ENCODE results near the gene SH3RF3.
"Not testable (repeated sequence)": the region's sequence is repeated elsewhere in the genome, so short reads cannot be mapped to it uniquely, and the experiment has no call there.

Gene SH3RF3

GRCh38 chr2:109519513-109519912 is 390.5 kb downstream of the SH3RF3 start:
- DNase-seq: no peak

GRCh38 chr2:109521233-109522062 is 392.4 kb downstream of the SH3RF3 start:
- DNase-seq: no peak

DNA sequence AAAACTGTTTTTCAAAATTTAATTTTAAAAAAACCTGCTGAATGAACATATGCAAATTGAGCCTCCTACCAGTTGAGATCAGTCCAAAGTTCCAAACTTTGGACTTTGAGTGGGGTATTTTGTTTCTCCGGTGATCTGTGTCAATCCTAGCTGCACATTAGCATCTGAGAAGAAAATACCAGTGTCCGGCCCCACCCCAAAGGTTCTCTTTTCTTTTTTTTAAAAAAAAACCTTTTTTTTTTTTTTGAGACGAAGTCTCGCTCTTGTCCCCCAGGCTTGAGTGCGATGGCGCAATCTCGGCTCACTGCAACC is 393.0 kb downstream of the SH3RF3 start:
- no peak for DNase-seq

- no peak for DNase-seq
Observed at GRCh38 chr2:109523121-109523520, 394.1 kb downstream of the SH3RF3 start.

- DNase-seq: no peak
Observed at GRCh38 chr2:109523536-109524361, 394.7 kb downstream of the SH3RF3 start.

GRCh38 chr2:109525836-109526235 is 396.8 kb downstream of the SH3RF3 start:
- no peak for DNase-seq

DNA sequence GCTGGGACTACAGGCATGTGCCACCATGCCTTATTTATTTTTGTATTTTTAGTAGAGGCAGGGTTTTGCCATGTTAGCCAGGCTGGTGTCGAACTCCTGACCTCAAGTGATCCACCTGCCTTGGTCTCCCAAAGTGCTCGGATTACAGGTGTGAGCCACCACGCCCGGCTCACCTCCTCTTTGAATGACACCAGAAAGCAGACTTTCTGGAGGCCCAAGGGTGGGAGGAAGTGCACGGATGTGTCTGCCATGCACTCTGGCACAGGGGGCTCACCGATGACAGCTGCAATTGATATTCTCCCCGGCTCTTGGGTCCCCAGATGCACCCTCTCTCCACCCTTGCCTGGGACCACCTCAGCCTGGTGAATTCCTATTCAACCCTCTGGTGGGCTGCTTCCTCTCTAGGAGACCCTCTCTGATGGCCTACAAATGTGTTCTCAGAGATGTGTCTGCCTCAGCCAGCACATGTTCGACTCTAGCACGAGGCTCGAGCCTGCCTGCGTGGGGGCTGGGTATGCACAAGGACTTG is 397.5 kb downstream of the SH3RF3 start:
- no peak for DNase-seq

GRCh38 chr2:109527079-109527478 is 398.1 kb downstream of the SH3RF3 start:
- no peak for DNase-seq

- no peak for DNase-seq
Observed at GRCh38 chr2:109527846-109528705, 399.1 kb downstream of the SH3RF3 start.

DNA sequence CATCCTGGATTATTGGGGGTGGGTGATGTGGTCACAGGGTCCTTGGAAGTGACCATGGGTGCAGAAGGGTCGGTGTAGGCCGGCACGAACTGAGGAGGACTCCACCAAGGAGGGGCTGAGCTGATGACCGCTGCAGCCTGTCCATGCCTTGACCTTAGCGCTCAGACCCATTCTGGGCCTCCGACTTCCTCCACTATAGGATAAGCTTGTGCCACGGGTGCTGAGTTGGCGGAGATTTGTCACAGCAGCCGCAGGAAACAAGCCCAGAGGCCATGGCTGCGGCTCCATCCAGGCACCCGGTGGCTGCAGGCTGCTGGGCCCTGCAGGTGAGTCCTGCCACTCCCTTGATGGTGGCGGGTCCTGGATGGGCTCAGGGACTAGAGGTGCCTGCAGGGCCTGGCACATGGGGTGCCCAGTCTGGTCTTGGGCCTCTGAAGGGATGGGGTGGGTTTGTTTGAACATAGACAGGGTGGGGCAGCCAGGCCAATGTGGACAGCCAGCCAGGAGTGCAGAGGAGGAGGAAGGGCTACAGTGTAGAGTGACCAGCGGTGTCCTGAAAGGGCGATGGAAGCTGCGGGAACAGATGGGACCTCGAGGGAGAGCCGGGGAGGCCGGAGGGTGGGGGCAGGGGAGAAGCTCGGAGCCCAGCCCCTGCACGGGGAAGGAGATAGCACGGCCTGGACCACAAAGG is 400.0 kb downstream of the SH3RF3 start:
- DNase-seq: no peak

DNA sequence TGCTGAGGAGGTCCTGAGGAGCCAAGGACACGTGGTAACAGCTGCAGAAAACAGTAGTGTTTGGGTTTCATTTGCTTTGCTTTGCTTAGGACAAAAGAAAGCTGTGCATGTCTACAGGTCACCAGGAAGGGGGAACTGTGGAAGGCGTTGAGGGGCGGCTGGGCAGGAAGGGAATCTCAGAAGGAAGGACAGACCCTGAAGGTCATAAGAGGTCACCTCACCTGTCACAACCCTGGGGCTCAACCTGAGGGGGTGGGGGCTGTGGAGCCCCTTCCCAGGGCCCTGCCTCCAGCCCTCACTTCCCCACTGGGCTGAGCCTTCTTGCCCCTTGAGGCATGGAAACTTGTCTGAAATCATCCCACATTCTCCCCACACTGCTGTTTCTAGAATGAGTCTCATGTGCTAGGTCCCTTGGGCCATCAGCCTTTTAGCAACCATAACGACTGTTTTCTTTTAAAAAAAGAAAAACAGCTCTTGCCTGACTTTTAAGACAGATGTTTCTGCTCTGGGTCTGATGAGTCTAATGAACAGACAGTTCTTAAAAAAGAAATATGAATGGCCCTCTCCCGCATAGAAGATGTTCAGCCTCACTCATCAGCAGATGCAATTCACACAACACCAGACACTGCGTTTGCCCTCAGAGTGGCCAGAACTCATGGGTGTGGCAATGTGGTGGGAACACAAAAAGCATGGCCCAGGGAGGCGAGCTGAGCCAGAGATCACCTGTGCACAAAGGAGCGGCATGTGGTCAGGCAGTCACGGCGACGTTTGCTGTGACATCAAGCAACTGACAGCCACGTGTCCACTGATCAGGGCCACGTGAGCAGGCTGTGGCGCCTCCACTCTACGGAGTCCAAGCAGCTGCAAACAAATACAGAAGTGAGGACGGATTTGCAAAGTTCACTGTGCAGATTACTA is 400.8 kb downstream of the SH3RF3 start:
- DNase-seq: no peak

DNA sequence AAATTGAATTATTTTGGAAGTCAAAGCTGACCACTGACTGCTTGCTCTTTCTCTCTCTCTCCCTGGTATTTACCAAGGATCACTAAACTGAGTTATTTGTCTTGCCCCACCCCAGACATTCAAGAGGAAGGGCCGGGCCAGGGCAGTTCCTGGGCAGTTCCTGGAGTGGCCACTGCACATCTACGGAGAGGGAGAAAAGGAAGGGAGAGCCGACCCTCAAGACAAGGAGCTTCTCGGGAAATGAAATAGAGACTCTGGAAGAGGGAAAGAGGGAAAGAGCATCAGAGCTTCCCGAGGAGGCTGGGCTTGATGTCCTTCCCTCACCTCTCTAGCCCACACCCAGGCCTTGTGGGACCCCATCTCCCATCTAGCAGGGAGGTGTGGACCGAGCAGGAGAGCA is 401.7 kb downstream of the SH3RF3 start:
- DNase-seq: no peak

- DNase-seq: no peak
Observed at GRCh38 chr2:109531221-109531620, 402.2 kb downstream of the SH3RF3 start.

- no peak for DNase-seq
Observed at GRCh38 chr2:109531896-109532727, 403.1 kb downstream of the SH3RF3 start.

GRCh38 chr2:109532728-109533076 is 403.7 kb downstream of the SH3RF3 start:
- no peak for DNase-seq

GRCh38 chr2:109533823-109534222 is 404.8 kb downstream of the SH3RF3 start:
- no peak for DNase-seq

GRCh38 chr2:109535217-109535946 is 406.4 kb downstream of the SH3RF3 start:
- no peak for DNase-seq

DNA sequence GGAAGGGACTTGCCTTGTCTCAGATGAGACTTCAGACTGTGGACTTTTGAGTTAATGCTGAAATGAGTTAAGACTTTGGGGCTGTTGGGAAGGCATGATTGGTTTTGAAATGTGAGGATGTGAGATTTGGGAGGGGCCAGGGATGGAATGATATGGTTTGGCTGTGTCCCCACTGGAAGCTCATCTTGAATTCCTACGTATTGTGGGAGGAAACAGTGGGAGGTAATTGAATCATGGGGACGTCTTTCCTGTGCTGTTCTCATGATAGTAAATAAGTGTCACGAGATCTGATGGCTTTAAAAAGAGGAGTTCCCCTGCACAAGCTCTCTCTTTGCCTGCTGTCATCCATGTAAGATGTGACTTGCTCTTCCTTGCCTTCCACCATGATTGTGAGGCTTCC is 407.6 kb downstream of the SH3RF3 start:
- not testable (repeated sequence) for DNase-seq

DNA sequence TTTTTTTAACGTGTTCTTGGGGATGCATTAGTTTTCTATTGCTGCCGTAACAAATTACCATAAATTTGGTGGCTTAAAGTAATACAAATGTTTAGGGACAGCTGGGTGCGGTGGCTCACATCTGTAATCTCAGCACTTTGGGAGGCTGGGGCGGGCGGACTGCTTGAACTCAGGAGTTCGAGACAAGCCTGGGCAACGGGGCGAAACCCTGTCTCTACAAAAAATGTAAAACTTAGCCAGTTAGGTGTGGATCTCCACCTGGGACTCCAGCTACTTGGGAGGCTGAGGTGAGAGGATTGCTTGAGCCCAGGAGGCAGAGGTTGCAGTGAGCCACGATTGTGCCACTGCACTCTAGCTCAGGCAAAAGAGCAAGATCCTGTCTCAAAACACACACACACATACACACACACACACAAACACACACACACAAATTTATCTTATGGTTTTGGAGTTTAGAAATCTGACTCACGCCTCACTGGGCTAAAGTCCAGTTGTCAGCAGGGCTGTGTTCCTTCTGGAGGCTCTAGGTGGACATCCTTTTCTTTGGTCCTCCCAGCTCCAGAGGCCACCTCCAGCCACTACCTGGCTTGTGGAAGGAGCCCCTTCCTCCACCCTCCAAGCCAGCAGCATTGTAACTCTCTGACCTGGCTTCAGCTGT is 408.7 kb downstream of the SH3RF3 start:
- DNase-seq: no peak

All from NK-92 treated with Interleukin-12 subunit alpha and Interleukin-12 subunit beta, amount 100 ng/mL, for 24 hours (cell line).